ENCODE data around the gene TAF9.
"Not testable (repeated sequence)": the region's sequence is repeated elsewhere in the genome, so short reads cannot be mapped to it uniquely, and the experiment has no call there.

Gene TAF9

DNA sequence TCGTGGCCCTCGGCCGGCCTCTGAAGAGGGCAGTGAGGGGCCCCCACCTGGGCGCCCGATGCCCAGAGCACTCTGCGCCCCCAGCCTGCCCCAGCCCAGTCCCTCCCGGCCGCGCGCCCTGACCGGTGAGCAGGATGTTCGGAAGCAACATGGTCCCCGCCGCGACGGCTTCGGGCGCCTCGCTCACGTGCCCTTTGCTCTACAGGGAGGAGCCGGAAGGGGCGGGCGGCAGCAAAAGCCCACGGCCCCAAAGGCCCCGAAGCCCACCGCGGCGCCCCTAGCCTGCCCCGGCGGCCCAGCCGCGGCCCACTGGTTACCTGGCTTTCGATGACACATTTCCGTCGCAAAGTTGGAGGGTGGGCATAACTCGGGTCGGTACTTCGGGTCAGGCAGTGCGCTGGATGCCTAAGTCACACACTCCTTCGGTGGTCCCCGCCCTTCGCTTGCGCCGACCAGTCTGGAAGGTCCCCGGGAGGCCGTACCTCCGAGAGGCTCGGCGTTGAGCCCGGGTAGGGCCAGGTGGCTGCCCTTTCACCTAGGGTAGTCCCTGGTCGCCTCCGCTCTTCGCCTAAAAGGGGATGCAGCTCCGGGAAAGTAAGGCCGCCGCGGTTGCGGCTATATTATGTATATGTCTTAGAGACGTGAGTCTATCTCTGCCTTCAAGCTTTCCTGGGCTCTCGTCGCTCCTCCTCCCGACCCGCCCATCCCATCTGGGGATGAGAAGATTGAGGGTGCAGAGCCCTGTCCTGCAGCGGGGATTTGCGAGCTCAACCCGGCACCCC is at the start of gene TAF9, which contains the start of the genes AK6 and RAD17:
TAF9 (minus strand) TSS at position 181 of the 782 bp plus-strand sequence. CDS start 3,783 bp downstream, outside the sequence.
AK6 (minus strand) TSS at position 181 of the 782 bp plus-strand sequence; CDS start at position 151, 30 bp downstream.
RAD17 (plus strand) TSS at position 479 of the 782 bp plus-strand sequence. CDS start 2,391 bp downstream, outside the sequence.
- peak; percentile 55 for DNase-seq (ENCODE audit: low read depth)

DNA sequence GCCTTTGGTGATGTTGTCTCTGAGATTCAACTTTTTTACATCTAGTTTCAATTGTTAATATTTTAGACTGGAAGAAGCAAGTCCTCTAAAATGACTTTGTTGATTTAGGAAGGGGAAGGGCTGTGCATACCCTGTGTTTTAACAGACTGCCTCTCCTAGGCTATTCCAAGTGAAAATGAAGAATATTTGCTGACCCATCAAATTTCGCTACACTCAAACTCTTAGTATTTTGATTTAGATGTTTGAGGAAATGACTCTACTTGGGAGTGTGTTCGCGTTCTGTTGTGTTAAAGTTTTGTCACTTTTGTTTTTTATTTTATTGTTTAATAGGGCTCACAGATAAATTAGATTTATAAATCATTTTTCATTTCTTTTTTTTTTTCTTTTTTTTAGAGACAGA is 49.2 kb upstream of the TAF9 start:
- no peak for DNase-seq (ENCODE audit: low read depth)

- no peak for DNase-seq (ENCODE audit: low read depth)
Observed at GRCh38 chr5:69416699-69417098, 47.4 kb upstream of the TAF9 start.

DNA sequence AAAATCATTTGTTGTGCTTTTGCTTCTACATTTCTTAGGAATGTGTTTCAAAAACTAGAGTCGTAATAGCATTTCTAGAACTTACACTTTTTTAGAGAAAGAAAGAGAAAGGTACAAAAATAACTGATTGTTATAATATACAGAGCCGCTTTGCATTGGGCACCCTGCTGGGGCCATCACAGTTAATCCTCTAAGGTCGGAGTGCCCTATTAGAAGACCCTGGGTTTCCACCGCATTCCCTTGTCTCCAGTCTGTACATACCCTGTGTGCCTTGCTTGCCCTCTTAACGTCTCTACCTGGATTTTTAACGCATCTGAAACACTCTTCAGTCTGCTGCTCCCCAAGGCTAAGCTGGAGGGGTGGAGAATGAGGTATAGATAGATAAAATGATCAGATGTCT is 46.9 kb upstream of the TAF9 start:
- DNase-seq (ENCODE audit: low read depth): no peak

DNA sequence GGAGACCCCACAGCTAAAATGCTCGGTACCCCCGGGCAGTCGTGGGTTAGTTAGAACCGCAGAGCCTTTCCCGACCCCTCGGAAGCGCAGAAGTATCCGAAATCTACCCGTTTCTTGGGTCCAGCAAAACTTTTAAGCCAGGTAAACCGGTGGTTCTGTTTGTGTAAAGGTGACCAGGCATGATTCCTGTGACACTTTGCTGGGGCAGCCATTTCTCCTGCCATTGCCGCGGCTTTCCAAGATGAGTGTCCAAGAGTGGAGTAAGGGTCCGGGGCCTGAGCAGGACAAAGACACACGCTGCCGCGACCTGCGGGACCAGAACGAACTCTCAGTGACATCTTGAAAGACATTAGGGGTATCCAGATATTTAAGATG is 46.3 kb upstream of the TAF9 start:
- no peak for DNase-seq (ENCODE audit: low read depth)

GRCh38 chr5:69414885-69415583 is 45.7 kb upstream of the TAF9 start, which contains the start of gene MARVELD2:
MARVELD2 (plus strand) TSS chr5:69415116; CDS start chr5:69419386, 4,270 bp downstream.
- DNase-seq (ENCODE audit: low read depth): no peak

DNA sequence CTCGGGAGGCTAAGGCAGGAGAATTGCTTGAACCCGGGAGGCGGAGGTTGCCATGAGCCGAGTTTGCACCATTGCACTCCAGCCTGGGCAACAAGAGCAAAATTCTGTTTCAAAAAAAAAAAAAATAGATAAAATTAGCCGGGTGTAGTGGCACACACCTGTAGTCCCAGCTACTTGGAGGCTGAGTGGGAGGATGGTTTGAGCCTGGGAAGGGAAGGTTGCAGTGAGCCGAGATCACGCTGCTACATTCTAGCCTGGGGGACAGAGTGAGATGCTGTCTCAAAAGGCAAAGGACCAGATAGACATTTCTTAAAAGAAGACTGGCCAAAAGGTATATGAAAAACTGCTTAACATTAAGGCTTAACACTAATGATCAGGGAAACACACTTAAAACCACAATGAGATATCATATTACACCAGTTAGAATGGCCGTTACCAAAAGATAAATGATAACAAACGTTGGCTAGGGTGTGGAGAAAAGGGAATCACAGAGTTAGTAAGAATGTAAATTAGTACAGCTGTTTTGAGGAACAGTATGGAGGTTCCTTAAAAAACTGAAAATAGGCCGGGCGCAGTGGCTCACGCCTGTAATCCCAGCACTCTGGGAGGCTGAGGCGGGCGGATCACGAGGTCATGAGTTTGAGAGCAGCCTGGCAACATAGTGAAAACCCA is 35.5 kb upstream of the TAF9 start:
- no peak for DNase-seq (ENCODE audit: low read depth)

DNA sequence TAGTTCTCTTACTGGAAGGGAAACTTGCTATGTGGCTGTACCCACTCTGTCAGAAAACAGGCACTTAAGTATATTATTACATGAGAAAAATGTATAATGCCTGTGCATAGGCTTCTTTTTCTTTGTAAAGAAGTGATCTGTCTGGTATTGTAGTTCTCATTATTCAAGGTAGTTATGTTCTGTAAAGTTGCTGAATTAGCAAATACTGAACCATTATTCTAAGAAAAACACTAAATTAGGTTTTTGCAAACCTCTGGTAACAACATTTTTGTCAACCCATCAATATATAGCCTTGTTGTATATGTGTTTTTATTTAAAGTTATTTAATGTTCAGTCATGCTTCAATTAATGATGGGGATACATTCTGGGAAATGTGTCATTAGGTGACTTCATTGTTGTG is 9.1 kb upstream of the TAF9 start:
- DNase-seq (ENCODE audit: low read depth): no peak

GRCh38 chr5:69374911-69375446 is 5.7 kb upstream of the TAF9 start:
- DNase-seq (ENCODE audit: low read depth): no peak

- no peak for DNase-seq (ENCODE audit: low read depth)
Observed at GRCh38 chr5:69372394-69372793, 3.1 kb upstream of the TAF9 start.

GRCh38 chr5:69370335-69370734 is 1.0 kb upstream of the TAF9 start:
- not testable (repeated sequence) for DNase-seq (ENCODE audit: low read depth)

- no peak for DNase-seq (ENCODE audit: low read depth)
Observed at GRCh38 chr5:69368458-69369339, 621 bp downstream of the TAF9 start.

DNA sequence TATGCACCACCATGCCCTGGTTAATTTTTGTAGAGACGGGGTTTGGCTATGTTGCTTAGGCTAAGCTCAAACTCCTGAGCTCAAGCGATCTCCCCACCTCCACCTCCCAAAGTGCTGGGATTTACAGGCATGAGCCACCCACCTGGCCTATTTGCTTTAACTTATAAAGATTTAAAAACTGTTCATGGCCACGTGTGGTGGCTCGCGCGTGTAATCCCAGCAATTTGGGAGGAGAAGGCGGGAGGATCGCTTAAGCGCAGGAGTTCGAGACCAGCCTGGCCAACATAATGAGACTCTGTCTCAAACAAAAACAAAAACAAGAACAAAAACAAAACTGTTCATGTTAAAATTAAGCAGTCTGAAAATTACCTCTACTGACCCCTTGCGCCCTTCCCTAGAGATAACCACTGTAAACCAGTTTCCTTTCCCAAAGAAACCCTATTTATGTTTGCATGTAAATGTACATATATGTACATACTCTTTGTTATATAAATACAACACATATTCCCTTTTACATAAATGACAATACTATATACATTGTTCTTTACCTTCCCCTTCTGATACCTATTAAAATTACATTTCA is 1.5 kb downstream of the TAF9 start:
- DNase-seq (ENCODE audit: low read depth): no peak

DNA sequence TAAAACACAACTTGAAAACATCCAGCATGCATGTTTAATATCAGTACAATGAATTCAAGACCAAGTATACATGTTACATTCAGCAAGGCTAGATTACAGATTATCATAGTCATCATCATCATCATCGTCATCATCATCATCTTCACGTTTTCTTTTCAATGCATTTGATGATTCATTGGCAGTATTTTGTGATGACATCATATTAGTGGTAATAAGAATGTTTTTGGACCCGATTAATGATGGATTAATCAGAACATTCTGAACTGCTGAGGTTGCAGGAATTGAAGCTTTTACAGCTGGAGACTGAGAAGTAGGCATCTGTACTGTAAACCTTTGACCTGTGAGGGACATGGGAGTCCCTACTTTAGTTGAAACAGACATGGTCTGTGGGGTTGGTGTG is 4.5 kb downstream of the TAF9 start:
- no peak for DNase-seq (ENCODE audit: low read depth)

- DNase-seq (ENCODE audit: low read depth): no peak
Observed at GRCh38 chr5:69364414-69364813, 4.9 kb downstream of the TAF9 start.

GRCh38 chr5:69360442-69360841 is 8.9 kb downstream of the TAF9 start:
- DNase-seq (ENCODE audit: low read depth): no peak

- DNase-seq (ENCODE audit: low read depth): no peak
Observed at GRCh38 chr5:69359699-69360098, 9.6 kb downstream of the TAF9 start.

- DNase-seq (ENCODE audit: low read depth): no peak
Observed at GRCh38 chr5:69350664-69351063, 18.7 kb downstream of the TAF9 start.

DNA sequence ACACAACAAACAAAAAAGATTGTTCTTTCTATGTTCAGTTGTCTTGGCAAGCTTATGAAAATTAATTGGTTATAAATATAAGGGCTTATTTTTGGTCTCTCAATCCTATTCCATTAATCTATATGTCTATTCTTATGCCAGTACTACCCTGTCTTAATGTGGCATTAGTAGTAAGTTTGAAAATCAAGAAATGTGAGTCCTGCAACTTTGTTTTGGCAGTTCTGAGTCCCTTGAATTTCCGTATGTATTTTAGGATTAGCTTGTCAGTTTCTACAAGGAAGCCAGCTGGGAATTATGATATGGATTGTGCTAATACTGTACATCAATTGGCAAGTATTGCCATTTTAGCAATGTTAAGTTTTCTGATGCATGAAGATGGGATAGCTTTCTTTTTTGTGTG is 26.2 kb downstream of the TAF9 start:
- DNase-seq (ENCODE audit: low read depth): no peak

- DNase-seq (ENCODE audit: low read depth): no peak
Observed at GRCh38 chr5:69341520-69342161, 27.7 kb downstream of the TAF9 start.
